GM23338 (cell line): ENCODE measurements around the gene ADAMTS17. TPM values are rescaled to one million over a fixed set of nuclear protein-coding genes. Genes with fewer than 3 reads are reported as not detected.

Experiments
- ATAC-seq: fragments of 200-7000 bp; cut with Tn5 transposase; 3 replicates; pipeline ENCODE4 v1.9.1; 2020
- DNase-seq: peaks from one replicate; pipeline ENCODE4 v3.0.0-alpha.2; 2015; ENCODE audit warnings: low spot score
- H2AFZ ChIP-seq: fragments of 200-600 bp; sonication (generic); 2 replicates; pipeline ENCODE4 v1.8.0; 2016; ENCODE audit warnings: antibody characterized with exemption, mild to moderate bottlenecking, moderate library complexity
- H3F3A ChIP-seq: fragments of 200-600 bp; sonication (generic); replicated peaks from 2 replicates; pipeline ENCODE4 v1.8.0; 2017; ENCODE audit warnings: antibody characterized with exemption, mixed run types, low read depth
- H3K27ac ChIP-seq: fragments of 200-600 bp; sonication (generic); 2 replicates; pipeline ENCODE4 v1.6.1; 2016; ENCODE audit warnings: low read depth
- H3K27me3 ChIP-seq: fragments of 200-600 bp; sonication (generic); 2 replicates; pipeline ENCODE4 v1.8.0; 2016; ENCODE audit warnings: mild to moderate bottlenecking, mixed run types, moderate library complexity; ENCODE audit not compliant: insufficient read depth
- H3K36me3 ChIP-seq: fragments of 200-600 bp; sonication (generic); 2 replicates; pipeline ENCODE4 v1.8.0; 2016; ENCODE audit warnings: mild to moderate bottlenecking; ENCODE audit not compliant: insufficient read depth
- H3K4me1 ChIP-seq: fragments of 200-600 bp; sonication (generic); 2 replicates; pipeline ENCODE4 v1.8.0; 2016; ENCODE audit warnings: mild to moderate bottlenecking, moderate library complexity; ENCODE audit not compliant: insufficient read depth
- H3K4me2 ChIP-seq: fragments of 200-600 bp; sonication (generic); 2 replicates; pipeline ENCODE4 v1.7.1; 2017; ENCODE audit warnings: mixed run types
- H3K4me3 ChIP-seq: fragments of 200-600 bp; sonication (generic); 2 replicates; pipeline ENCODE4 v1.6.1; 2016; ENCODE audit warnings: mixed run types
- H3K79me2 ChIP-seq: fragments of 200-600 bp; sonication (generic); replicated peaks from 2 replicates; pipeline ENCODE4 v1.8.0; 2017; ENCODE audit warnings: mild to moderate bottlenecking; ENCODE audit not compliant: insufficient read depth
- H3K9me2 ChIP-seq: fragments of 200-600 bp; sonication (generic); 2 replicates; pipeline ENCODE4 v1.8.0; 2017; ENCODE audit not compliant: insufficient read depth
- H4K20me1 ChIP-seq: fragments of 200-600 bp; sonication (generic); replicated peaks from 2 replicates; pipeline ENCODE4 v1.8.0; 2017; ENCODE audit warnings: mild to moderate bottlenecking; ENCODE audit not compliant: insufficient read depth
- H3K27ac Mint-ChIP-seq: 2 replicates; pipeline ENCODE4 v1.8.0; 2020; ENCODE audit warnings: inconsistent platforms, mild to moderate bottlenecking, moderate library complexity, mixed read lengths
- H3K27me3 Mint-ChIP-seq: 3 replicates; pipeline ENCODE4 v1.8.0; 2022; ENCODE audit warnings: low read depth, mild to moderate bottlenecking, moderate library complexity, mixed read lengths, inconsistent platforms; ENCODE audit not compliant: insufficient read depth, poor library complexity
- H3K36me3 Mint-ChIP-seq: 3 replicates; pipeline ENCODE4 v1.8.0; 2021; ENCODE audit warnings: low read depth, mild to moderate bottlenecking, inconsistent platforms, moderate library complexity, mixed read lengths
- H3K4me1 Mint-ChIP-seq: 3 replicates; pipeline ENCODE4 v1.8.0; 2020; ENCODE audit warnings: mild to moderate bottlenecking, inconsistent platforms, mixed read lengths
- H3K4me3 Mint-ChIP-seq: 3 replicates; pipeline ENCODE4 v1.8.0; 2021; ENCODE audit warnings: moderate library complexity, mild to moderate bottlenecking, inconsistent platforms, mixed read lengths
- H3K9me3 Mint-ChIP-seq: 3 replicates; pipeline ENCODE4 v1.8.0; 2020; ENCODE audit warnings: moderate library complexity, mild to moderate bottlenecking, inconsistent platforms, mixed read lengths
- CREB1 ChIP-seq: fragments of 250-450 bp; sonication (Bioruptor Pico); IDR thresholded peaks from 2 replicates; pipeline ENCODE4 v1.5.0; 2020; ENCODE audit warnings: low read depth, mild to moderate bottlenecking, moderate library complexity
- EZH2 ChIP-seq: fragments of 200-600 bp; sonication (generic); IDR thresholded peaks from one replicate; pipeline ENCODE4 v1.8.0; 2017; ENCODE audit warnings: antibody characterized with exemption, mild to moderate bottlenecking, low read depth; ENCODE audit not compliant: unreplicated experiment
- EZH2phosphoT487 ChIP-seq: fragments of 200-600 bp; sonication (generic); IDR thresholded peaks from one replicate; pipeline ENCODE4 v1.8.1; 2018; ENCODE audit warnings: antibody characterized with exemption; ENCODE audit not compliant: unreplicated experiment
- NANOG ChIP-seq: IDR thresholded peaks from 2 replicates; pipeline ENCODE4 v1.6.1; 2016; ENCODE audit warnings: antibody characterized with exemption, borderline replicate concordance
- POLR2AphosphoS5 ChIP-seq: IDR thresholded peaks from 2 replicates; pipeline ENCODE4 v1.6.1; 2016; ENCODE audit warnings: antibody characterized with exemption, low read depth
- STAT1 ChIP-seq: IDR thresholded peaks from one replicate; pipeline ENCODE4 v1.6.1; 2016; ENCODE audit warnings: antibody characterized with exemption; ENCODE audit not compliant: unreplicated experiment
- ZNF331 ChIP-seq: fragments of 250-450 bp; sonication (Bioruptor Pico); IDR thresholded peaks from 2 replicates; pipeline ENCODE4 v1.5.0; 2020; ENCODE audit warnings: low read depth, mild to moderate bottlenecking, moderate library complexity
- polyA plus RNA-seq: library from polyadenylated mRNA; unstranded; fragments of >200 nt; fragmentation: Nextera tagmentation; extraction: Ambion mirVana; gene quantifications from 2 replicates; pipeline ENCODE4 v1.2.1, GENCODE V29; 2016
- total RNA-seq: library from RNA; depleted of rRNA; stranded (reverse); fragments of >200 nt; shearing (Covaris generic); gene quantifications from 2 replicates; pipeline ENCODE4 v1.2.3, GENCODE V29; 2014
- TF ChIP-seq, protein P1 (sequence below): IDR thresholded peaks from 2 replicates; pipeline ENCODE4 v1.6.1; 2016; ENCODE audit warnings: antibody characterized with exemption
- TF ChIP-seq, protein P2 (sequence below): IDR thresholded peaks from one replicate; pipeline ENCODE4 v1.6.1; 2018; ENCODE audit warnings: antibody characterized with exemption; ENCODE audit not compliant: unreplicated experiment
- TF ChIP-seq, protein P3 (sequence below), 2 experiments: fragments of 200-600 bp in 1 of 2; sonication (generic) in 1 of 2; conservative IDR thresholded peaks; 2 replicates each; pipeline versions ENCODE4 v1.5.1 to v1.6.1; 2016 to 2017; ENCODE audit warnings: antibody characterized with exemption in 2 of 2, low read depth in 2 of 2, mild to moderate bottlenecking in 2 of 2, moderate library complexity in 1 of 2

The ADAMTS17 gene
- total and polyA plus RNA-seq, 2 experiments from 2014 or later = 0.60 to 3.8 TPM

DNA sequence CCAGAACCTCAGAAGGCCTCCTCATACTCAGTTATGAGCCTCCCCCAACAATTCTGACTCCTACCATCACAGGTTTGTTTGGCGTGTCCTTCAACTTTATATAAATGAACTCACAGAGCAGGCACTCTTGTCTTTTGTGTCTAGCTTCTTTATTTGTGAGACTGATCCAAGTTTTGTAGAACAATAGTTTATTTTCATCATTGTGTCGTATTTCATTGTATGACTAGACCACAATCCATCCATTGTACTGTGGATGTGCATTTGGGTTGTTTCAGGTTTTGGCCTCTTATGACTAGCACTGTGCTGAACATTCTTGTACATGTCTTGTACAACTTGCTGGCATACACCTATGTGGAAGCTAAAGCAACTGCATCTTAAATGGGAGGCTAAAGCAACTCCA is 315.7 kb downstream of the ADAMTS17 start (continued):
- TF ChIP-seq, protein P1, sequence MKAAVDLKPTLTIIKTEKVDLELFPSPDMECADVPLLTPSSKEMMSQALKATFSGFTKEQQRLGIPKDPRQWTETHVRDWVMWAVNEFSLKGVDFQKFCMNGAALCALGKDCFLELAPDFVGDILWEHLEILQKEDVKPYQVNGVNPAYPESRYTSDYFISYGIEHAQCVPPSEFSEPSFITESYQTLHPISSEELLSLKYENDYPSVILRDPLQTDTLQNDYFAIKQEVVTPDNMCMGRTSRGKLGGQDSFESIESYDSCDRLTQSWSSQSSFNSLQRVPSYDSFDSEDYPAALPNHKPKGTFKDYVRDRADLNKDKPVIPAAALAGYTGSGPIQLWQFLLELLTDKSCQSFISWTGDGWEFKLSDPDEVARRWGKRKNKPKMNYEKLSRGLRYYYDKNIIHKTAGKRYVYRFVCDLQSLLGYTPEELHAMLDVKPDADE = no peak
- TF ChIP-seq POLR2AphosphoS5 = no peak
- TF ChIP-seq, protein P2, sequence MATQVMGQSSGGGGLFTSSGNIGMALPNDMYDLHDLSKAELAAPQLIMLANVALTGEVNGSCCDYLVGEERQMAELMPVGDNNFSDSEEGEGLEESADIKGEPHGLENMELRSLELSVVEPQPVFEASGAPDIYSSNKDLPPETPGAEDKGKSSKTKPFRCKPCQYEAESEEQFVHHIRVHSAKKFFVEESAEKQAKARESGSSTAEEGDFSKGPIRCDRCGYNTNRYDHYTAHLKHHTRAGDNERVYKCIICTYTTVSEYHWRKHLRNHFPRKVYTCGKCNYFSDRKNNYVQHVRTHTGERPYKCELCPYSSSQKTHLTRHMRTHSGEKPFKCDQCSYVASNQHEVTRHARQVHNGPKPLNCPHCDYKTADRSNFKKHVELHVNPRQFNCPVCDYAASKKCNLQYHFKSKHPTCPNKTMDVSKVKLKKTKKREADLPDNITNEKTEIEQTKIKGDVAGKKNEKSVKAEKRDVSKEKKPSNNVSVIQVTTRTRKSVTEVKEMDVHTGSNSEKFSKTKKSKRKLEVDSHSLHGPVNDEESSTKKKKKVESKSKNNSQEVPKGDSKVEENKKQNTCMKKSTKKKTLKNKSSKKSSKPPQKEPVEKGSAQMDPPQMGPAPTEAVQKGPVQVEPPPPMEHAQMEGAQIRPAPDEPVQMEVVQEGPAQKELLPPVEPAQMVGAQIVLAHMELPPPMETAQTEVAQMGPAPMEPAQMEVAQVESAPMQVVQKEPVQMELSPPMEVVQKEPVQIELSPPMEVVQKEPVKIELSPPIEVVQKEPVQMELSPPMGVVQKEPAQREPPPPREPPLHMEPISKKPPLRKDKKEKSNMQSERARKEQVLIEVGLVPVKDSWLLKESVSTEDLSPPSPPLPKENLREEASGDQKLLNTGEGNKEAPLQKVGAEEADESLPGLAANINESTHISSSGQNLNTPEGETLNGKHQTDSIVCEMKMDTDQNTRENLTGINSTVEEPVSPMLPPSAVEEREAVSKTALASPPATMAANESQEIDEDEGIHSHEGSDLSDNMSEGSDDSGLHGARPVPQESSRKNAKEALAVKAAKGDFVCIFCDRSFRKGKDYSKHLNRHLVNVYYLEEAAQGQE = no peak
- no peak for TF ChIP-seq ZNF331 (CRISPR knock-in tag)

DNA sequence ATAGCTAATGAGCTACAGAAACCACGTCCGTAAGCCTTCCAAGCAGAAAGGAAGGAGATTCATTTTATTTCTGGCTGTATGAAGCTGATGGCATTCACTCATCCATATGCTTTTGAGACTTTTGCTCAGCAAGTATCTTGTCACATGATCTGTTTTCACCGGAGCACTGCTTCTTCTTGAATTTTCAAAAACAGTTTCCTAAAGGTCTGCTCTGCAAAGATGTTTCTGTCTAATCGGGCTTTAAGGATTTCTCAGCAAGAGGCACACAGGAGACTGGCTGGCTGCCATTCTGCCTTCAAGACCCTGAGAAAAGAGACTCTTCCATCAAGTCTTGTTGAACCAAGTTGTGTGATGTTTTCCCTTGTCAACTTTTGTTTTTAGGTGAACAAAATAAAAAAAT is 319.0 kb downstream of the ADAMTS17 start:
- Mint-ChIP-seq H3K9me3 (peaks cover 9% of the 10 kb centered on the region), H3K36me3 (peaks cover 6% of the 10 kb centered on the region), H3K4me1 (peaks cover 15% of the 10 kb centered on the region), H3K4me3 (no peak overlapping the region), H3K27ac (no peak overlapping the region), H3K27me3 (peaks cover 2% of the 10 kb centered on the region)
- Histone ChIP-seq H3K4me3 (no peak overlapping the region), H2AFZ (no peak overlapping the region), H4K20me1 (no peaks in the 10 kb centered on the region), H3K9me2 (no peaks in the 10 kb centered on the region), H3F3A (no peaks in the 10 kb centered on the region), H3K4me1 (no peaks in the 10 kb centered on the region), H3K27ac (no peak overlapping the region), H3K27me3 (no peaks in the 10 kb centered on the region), H3K4me2 (no peak overlapping the region), H3K79me2 (no peaks in the 10 kb centered on the region), H3K36me3 (no peaks in the 10 kb centered on the region)
- DNase-seq (no peak), ATAC-seq (no peak)
- TF ChIP-seq, protein P2 = no peak
- TF ChIP-seq EZH2 = no peak
- TF ChIP-seq CREB1 (CRISPR knock-in tag) = no peak
- TF ChIP-seq NANOG = no peak
- TF ChIP-seq, protein P3, sequence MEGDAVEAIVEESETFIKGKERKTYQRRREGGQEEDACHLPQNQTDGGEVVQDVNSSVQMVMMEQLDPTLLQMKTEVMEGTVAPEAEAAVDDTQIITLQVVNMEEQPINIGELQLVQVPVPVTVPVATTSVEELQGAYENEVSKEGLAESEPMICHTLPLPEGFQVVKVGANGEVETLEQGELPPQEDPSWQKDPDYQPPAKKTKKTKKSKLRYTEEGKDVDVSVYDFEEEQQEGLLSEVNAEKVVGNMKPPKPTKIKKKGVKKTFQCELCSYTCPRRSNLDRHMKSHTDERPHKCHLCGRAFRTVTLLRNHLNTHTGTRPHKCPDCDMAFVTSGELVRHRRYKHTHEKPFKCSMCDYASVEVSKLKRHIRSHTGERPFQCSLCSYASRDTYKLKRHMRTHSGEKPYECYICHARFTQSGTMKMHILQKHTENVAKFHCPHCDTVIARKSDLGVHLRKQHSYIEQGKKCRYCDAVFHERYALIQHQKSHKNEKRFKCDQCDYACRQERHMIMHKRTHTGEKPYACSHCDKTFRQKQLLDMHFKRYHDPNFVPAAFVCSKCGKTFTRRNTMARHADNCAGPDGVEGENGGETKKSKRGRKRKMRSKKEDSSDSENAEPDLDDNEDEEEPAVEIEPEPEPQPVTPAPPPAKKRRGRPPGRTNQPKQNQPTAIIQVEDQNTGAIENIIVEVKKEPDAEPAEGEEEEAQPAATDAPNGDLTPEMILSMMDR (conservative IDR thresholded peaks at IDR 0.05; ENCODE audit: low read depth in 2 of 2) = no peak
- TF ChIP-seq STAT1 = no peak
- no peak for TF ChIP-seq POLR2AphosphoS5
- TF ChIP-seq, protein P1 = no peak
- no peak for TF ChIP-seq EZH2phosphoT487
- no peak for TF ChIP-seq ZNF331 (CRISPR knock-in tag)
